Measurements from ENCODE around the gene MYOG. TPM values are rescaled to one million over a fixed set of nuclear protein-coding genes. Genes with fewer than 3 reads are reported as not detected.

Gene MYOG
- total and polyA plus RNA-seq, 11 donors, result not detected

- H3K27ac ChIP-seq, result no peak overlapping the region
- no peaks in the 10 kb centered on the region for H3K27me3 ChIP-seq
- no peak overlapping the region for H3K4me3 ChIP-seq
- 87 to 96% (median 89%) methylated on average over 4 of the region's 4 CpGs for WGBS, 4 donors
- peaks cover 0 to 16% (median 6%) of the 10 kb centered on the region in 12 donors for H3K4me1 ChIP-seq
- intact Hi-C loops (cut with DNase I), result no loop called here
- peaks cover 0 to 26% (median 0%) of the 10 kb centered on the region in 9 donors for H3K36me3 ChIP-seq
- ATAC-seq, result no peak
- DNase-seq, result no peak
- TF ChIP-seq POLR2A (IDR thresholded peaks at IDR 0.05) (no peak), CTCF (IDR thresholded peaks at IDR 0.05) (no peak)
- no peaks in the 10 kb centered on the region for H3K9me3 ChIP-seq
These were observed 35.0 kb downstream of the MYOG start for GRCh38 chr1:203050826-203051225.

GRCh38 chr1:203049576-203050180 is 36.1 kb downstream of the MYOG start:
- Histone ChIP-seq H3K36me3 (peaks cover 0 to 21% (median 0%) of the 10 kb centered on the region in 9 donors), H3K4me1 (peaks cover 0 to 16% (median 6%) of the 10 kb centered on the region in 12 donors), H3K27me3 (no peaks in the 10 kb centered on the region), H3K4me3 (no peak overlapping the region), H3K9me3 (no peaks in the 10 kb centered on the region), H3K27ac (no peak overlapping the region)
- 77 to 87% (median 86%) methylated on average over 11 to 14 of the region's 14 CpGs for WGBS, 4 donors
- ATAC-seq (no peak), DNase-seq (no peak)
- intact Hi-C loops (cut with DNase I), result loop anchor here in 1 of 10 donors (10.0 kb wide), 1 partner anchor 295 kb away; no protein-coding TSS in a partner anchor
- TF ChIP-seq POLR2A (IDR thresholded peaks at IDR 0.05) (no peak), CTCF (IDR thresholded peaks at IDR 0.05) (no peak)

GRCh38 chr1:203049077-203049476 is 36.7 kb downstream of the MYOG start:
- Histone ChIP-seq H3K36me3 (peaks cover 0 to 27% (median 0%) of the 10 kb centered on the region in 9 donors), H3K9me3 (no peaks in the 10 kb centered on the region), H3K4me3 (no peak overlapping the region), H3K27ac (no peak overlapping the region), H3K27me3 (no peaks in the 10 kb centered on the region), H3K4me1 (peaks cover 0 to 16% (median 6%) of the 10 kb centered on the region in 12 donors)
- intact Hi-C loops (cut with DNase I), result loop anchor here in 1 of 10 donors (10.0 kb wide), 1 partner anchor 296 kb away; no protein-coding TSS in a partner anchor
- 85 to 96% (median 91%) methylated on average over 4 of the region's 4 CpGs for whole genome bisulfite sequencing, 4 donors
- no peak for ATAC-seq
- no peak for DNase-seq
- TF ChIP-seq POLR2A (IDR thresholded peaks at IDR 0.05), result no peak
- no peak for TF ChIP-seq CTCF (IDR thresholded peaks at IDR 0.05)

GRCh38 chr1:203048555-203049051 is 37.2 kb downstream of the MYOG start:
- DNase-seq (no peak), ATAC-seq (peak in 2 of 4 donors; percentile 5 to 16)
- H3K9me3 ChIP-seq, result no peaks in the 10 kb centered on the region
- H3K27ac ChIP-seq, result no peak overlapping the region
- WGBS, 4 donors, result 82 to 93% (median 89%) methylated on average over 17 to 23 of the region's 23 CpGs
- H3K4me3 ChIP-seq, result no peak overlapping the region
- TF ChIP-seq CTCF (IDR thresholded peaks at IDR 0.05), result no peak
- TF ChIP-seq POLR2A (IDR thresholded peaks at IDR 0.05), result no peak
- intact Hi-C loops (cut with DNase I), result loop anchor here in 1 of 10 donors (10.0 kb wide), 1 partner anchor 296 kb away; no protein-coding TSS in a partner anchor
- H3K27me3 ChIP-seq, result no peaks in the 10 kb centered on the region
- peaks cover 0 to 26% (median 0%) of the 10 kb centered on the region in 9 donors for H3K36me3 ChIP-seq
- H3K4me1 ChIP-seq, result peaks cover 0 to 16% (median 6%) of the 10 kb centered on the region in 12 donors

All from heart left ventricle (tissue), 16 donors.